ENCODE results near the gene RUNX2.

- TF ChIP-seq, protein P1, sequence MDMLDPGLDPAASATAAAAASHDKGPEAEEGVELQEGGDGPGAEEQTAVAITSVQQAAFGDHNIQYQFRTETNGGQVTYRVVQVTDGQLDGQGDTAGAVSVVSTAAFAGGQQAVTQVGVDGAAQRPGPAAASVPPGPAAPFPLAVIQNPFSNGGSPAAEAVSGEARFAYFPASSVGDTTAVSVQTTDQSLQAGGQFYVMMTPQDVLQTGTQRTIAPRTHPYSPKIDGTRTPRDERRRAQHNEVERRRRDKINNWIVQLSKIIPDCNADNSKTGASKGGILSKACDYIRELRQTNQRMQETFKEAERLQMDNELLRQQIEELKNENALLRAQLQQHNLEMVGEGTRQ (IDR thresholded peaks at IDR 0.05; ENCODE audit: low read length) = no peak
- no peak for TF ChIP-seq CTCF (IDR thresholded peaks at IDR 0.05; ENCODE audit: control extremely low read depth in 1 of 3, insufficient read depth in 1 of 3, low read depth in 1 of 3, low read length in 3 of 3)
- no peak for TF ChIP-seq YY1 (IDR thresholded peaks at IDR 0.05; ENCODE audit: low read depth, low read length)
- no peak for TF ChIP-seq CHD1 (IDR thresholded peaks at IDR 0.05; ENCODE audit: low read depth, low read length)
- no peak for TF ChIP-seq ATF2 (IDR thresholded peaks at IDR 0.05; ENCODE audit: low read length)
- TF ChIP-seq MAFK (IDR thresholded peaks at IDR 0.05; ENCODE audit: low read depth, low read length) = no peak
- no peak for TF ChIP-seq POLR2AphosphoS5 (IDR thresholded peaks at IDR 0.05; ENCODE audit: low read depth, low read length)
- no peak for TF ChIP-seq GABPA (IDR thresholded peaks at IDR 0.05; ENCODE audit: borderline replicate concordance, insufficient read depth, low read length)
- TF ChIP-seq EZH2 (IDR thresholded peaks at IDR 0.05; ENCODE audit: low read depth, low read length, severe bottlenecking) = no peak
- TF ChIP-seq EP300 (IDR thresholded peaks at IDR 0.05; ENCODE audit: borderline replicate concordance in 1 of 2, low read depth in 2 of 2, low read length in 2 of 2) = no peak
Measured at GRCh38 chr6:45483021-45483420, 154.9 kb downstream of the RUNX2 start.

Measured in H1 (cell line).